ENCODE results near the gene SUSD3.

Gene SUSD3

GRCh38 chr9:93020771-93021670 lies 37.5 kb upstream of the SUSD3 start:
- H3K27me3 ChIP-seq (ENCODE audit: control insufficient read depth, insufficient read depth, low read length): no peaks in the 10 kb centered on the region
- H3K36me3 ChIP-seq (ENCODE audit: control insufficient read depth, insufficient read depth, low read length): no peaks in the 10 kb centered on the region
- no peak overlapping the region for H3K4me3 ChIP-seq (ENCODE audit: low read depth, low read length)

GRCh38 chr9:93022066-93022465 lies 36.4 kb upstream of the SUSD3 start:
- Histone ChIP-seq H3K36me3 (ENCODE audit: control insufficient read depth, insufficient read depth, low read length) (no peaks in the 10 kb centered on the region), H3K4me1 (ENCODE audit: control insufficient read depth, insufficient read depth, low read length) (peaks cover 6% of the 10 kb centered on the region; the same call in 1 of the 2 replicates), H3K27ac (ENCODE audit: low read depth, low read length) (no peak overlapping the region), H3K27me3 (ENCODE audit: control insufficient read depth, insufficient read depth, low read length) (no peaks in the 10 kb centered on the region), H3K9ac (ENCODE audit: low read length) (no peak overlapping the region), H3K9me3 (ENCODE audit: control insufficient read depth, insufficient read depth, low read depth, low read length) (no peaks in the 10 kb centered on the region), H3K4me3 (ENCODE audit: low read depth, low read length) (no peak overlapping the region)

More at GRCh38 chr9:93020771-93021670, 37.5 kb upstream of the SUSD3 start:
- Histone ChIP-seq H3K9me3 (ENCODE audit: control insufficient read depth, insufficient read depth, low read depth, low read length) (no peaks in the 10 kb centered on the region), H3K27ac (ENCODE audit: low read depth, low read length) (no peak overlapping the region), H3K4me1 (ENCODE audit: control insufficient read depth, insufficient read depth, low read length) (peaks cover 3% of the 10 kb centered on the region; the same call in 1 of the 2 replicates), H3K9ac (ENCODE audit: low read length) (no peak overlapping the region)

- H3K9ac ChIP-seq (ENCODE audit: low read length): no peak overlapping the region
- H3K9me3 ChIP-seq (ENCODE audit: control insufficient read depth, insufficient read depth, low read depth, low read length): no peaks in the 10 kb centered on the region
- no peaks in the 10 kb centered on the region for H3K27me3 ChIP-seq (ENCODE audit: control insufficient read depth, insufficient read depth, low read length)
- H3K4me3 ChIP-seq (ENCODE audit: low read depth, low read length): no peak overlapping the region
- H3K27ac ChIP-seq (ENCODE audit: low read depth, low read length): no peak overlapping the region
- H3K36me3 ChIP-seq (ENCODE audit: control insufficient read depth, insufficient read depth, low read length): no peaks in the 10 kb centered on the region
- H3K4me1 ChIP-seq (ENCODE audit: control insufficient read depth, insufficient read depth, low read length): peaks cover 6% of the 10 kb centered on the region; the same call in 1 of the 2 replicates
These were observed 35.6 kb upstream of the SUSD3 start for GRCh38 chr9:93022721-93023520.

GRCh38 chr9:93023521-93023815 lies 35.0 kb upstream of the SUSD3 start:
- Histone ChIP-seq H3K27ac (ENCODE audit: low read depth, low read length) (no peak overlapping the region), H3K27me3 (ENCODE audit: control insufficient read depth, insufficient read depth, low read length) (no peaks in the 10 kb centered on the region), H3K4me1 (ENCODE audit: control insufficient read depth, insufficient read depth, low read length) (peaks cover 11% of the 10 kb centered on the region), H3K4me3 (ENCODE audit: low read depth, low read length) (no peak overlapping the region), H3K36me3 (ENCODE audit: control insufficient read depth, insufficient read depth, low read length) (no peaks in the 10 kb centered on the region), H3K9ac (ENCODE audit: low read length) (no peak overlapping the region), H3K9me3 (ENCODE audit: control insufficient read depth, insufficient read depth, low read depth, low read length) (no peaks in the 10 kb centered on the region)

GRCh38 chr9:93024646-93024910 lies 33.9 kb upstream of the SUSD3 start:
- H3K4me1 ChIP-seq (ENCODE audit: control insufficient read depth, insufficient read depth, low read length): peaks cover 13% of the 10 kb centered on the region
- H3K27me3 ChIP-seq (ENCODE audit: control insufficient read depth, insufficient read depth, low read length): no peaks in the 10 kb centered on the region
- no peak overlapping the region for H3K4me3 ChIP-seq (ENCODE audit: low read depth, low read length)
- H3K27ac ChIP-seq (ENCODE audit: low read depth, low read length): no peak overlapping the region
- no peak overlapping the region for H3K9ac ChIP-seq (ENCODE audit: low read length)
- H3K9me3 ChIP-seq (ENCODE audit: control insufficient read depth, insufficient read depth, low read depth, low read length): no peaks in the 10 kb centered on the region
- H3K36me3 ChIP-seq (ENCODE audit: control insufficient read depth, insufficient read depth, low read length): no peaks in the 10 kb centered on the region

GRCh38 chr9:93024986-93025630 lies 33.4 kb upstream of the SUSD3 start:
- no peaks in the 10 kb centered on the region for H3K36me3 ChIP-seq (ENCODE audit: control insufficient read depth, insufficient read depth, low read length)
- no peak overlapping the region for H3K9ac ChIP-seq (ENCODE audit: low read length)
- H3K4me1 ChIP-seq (ENCODE audit: control insufficient read depth, insufficient read depth, low read length): peaks cover 13% of the 10 kb centered on the region
- no peaks in the 10 kb centered on the region for H3K9me3 ChIP-seq (ENCODE audit: control insufficient read depth, insufficient read depth, low read depth, low read length)
- H3K27ac ChIP-seq (ENCODE audit: low read depth, low read length): no peak overlapping the region
- no peaks in the 10 kb centered on the region for H3K27me3 ChIP-seq (ENCODE audit: control insufficient read depth, insufficient read depth, low read length)
- H3K4me3 ChIP-seq (ENCODE audit: low read depth, low read length): no peak overlapping the region

- Histone ChIP-seq H3K27ac (ENCODE audit: low read depth, low read length) (no peak overlapping the region), H3K4me3 (ENCODE audit: low read depth, low read length) (no peak overlapping the region), H3K9me3 (ENCODE audit: control insufficient read depth, insufficient read depth, low read depth, low read length) (no peaks in the 10 kb centered on the region), H3K4me1 (ENCODE audit: control insufficient read depth, insufficient read depth, low read length) (peaks cover 13% of the 10 kb centered on the region), H3K36me3 (ENCODE audit: control insufficient read depth, insufficient read depth, low read length) (no peaks in the 10 kb centered on the region), H3K27me3 (ENCODE audit: control insufficient read depth, insufficient read depth, low read length) (no peaks in the 10 kb centered on the region), H3K9ac (ENCODE audit: low read length) (no peak overlapping the region)
These were observed 32.8 kb upstream of the SUSD3 start for GRCh38 chr9:93025736-93026135.

- Histone ChIP-seq H3K27ac (ENCODE audit: low read depth, low read length) (no peak overlapping the region), H3K9ac (ENCODE audit: low read length) (no peak overlapping the region), H3K9me3 (ENCODE audit: control insufficient read depth, insufficient read depth, low read depth, low read length) (no peaks in the 10 kb centered on the region), H3K27me3 (ENCODE audit: control insufficient read depth, insufficient read depth, low read length) (no peaks in the 10 kb centered on the region), H3K36me3 (ENCODE audit: control insufficient read depth, insufficient read depth, low read length) (no peaks in the 10 kb centered on the region), H3K4me3 (ENCODE audit: low read depth, low read length) (no peak overlapping the region), H3K4me1 (ENCODE audit: control insufficient read depth, insufficient read depth, low read length) (peaks cover 11% of the 10 kb centered on the region)
These were observed 31.9 kb upstream of the SUSD3 start for GRCh38 chr9:93026640-93027039.

- no peaks in the 10 kb centered on the region for H3K9me3 ChIP-seq (ENCODE audit: control insufficient read depth, insufficient read depth, low read depth, low read length)
- no peak overlapping the region for H3K4me3 ChIP-seq (ENCODE audit: low read depth, low read length)
- no peak overlapping the region for H3K9ac ChIP-seq (ENCODE audit: low read length)
- no peak overlapping the region for H3K27ac ChIP-seq (ENCODE audit: low read depth, low read length)
- peaks cover 11% of the 10 kb centered on the region for H3K4me1 ChIP-seq (ENCODE audit: control insufficient read depth, insufficient read depth, low read length)
- no peaks in the 10 kb centered on the region; the same call in 1 of the 2 replicates for H3K27me3 ChIP-seq (ENCODE audit: control insufficient read depth, insufficient read depth, low read length)
- H3K36me3 ChIP-seq (ENCODE audit: control insufficient read depth, insufficient read depth, low read length): no peaks in the 10 kb centered on the region
These were observed 30.8 kb upstream of the SUSD3 start for GRCh38 chr9:93027750-93028149.

- H3K27ac ChIP-seq (ENCODE audit: low read depth, low read length): no peak overlapping the region
- no peak overlapping the region for H3K4me3 ChIP-seq (ENCODE audit: low read depth, low read length)
- peaks cover 11% of the 10 kb centered on the region for H3K4me1 ChIP-seq (ENCODE audit: control insufficient read depth, insufficient read depth, low read length)
- H3K36me3 ChIP-seq (ENCODE audit: control insufficient read depth, insufficient read depth, low read length): no peaks in the 10 kb centered on the region
- H3K9ac ChIP-seq (ENCODE audit: low read length): no peak overlapping the region
- no peaks in the 10 kb centered on the region for H3K9me3 ChIP-seq (ENCODE audit: control insufficient read depth, insufficient read depth, low read depth, low read length)
- H3K27me3 ChIP-seq (ENCODE audit: control insufficient read depth, insufficient read depth, low read length): no peaks in the 10 kb centered on the region; the same call in 1 of the 2 replicates
These were observed 30.0 kb upstream of the SUSD3 start for GRCh38 chr9:93028448-93029006.
